GM21737 (cell line): ENCODE measurements around the gene CDA.

Experiments
- ATAC-seq: cut with Tn5 transposase; IDR thresholded peaks from one replicate; pipeline ENCODE4 v1.9.1; 2021; ENCODE audit warnings: mild to moderate bottlenecking, moderate library complexity; ENCODE audit not compliant: unreplicated experiment

CDA gene

GRCh38 chr1:20648438-20648837 is 59.5 kb downstream of the CDA start:
- no peak for ATAC-seq

GRCh38 chr1:20648946-20649345 is 60.0 kb downstream of the CDA start:
- ATAC-seq, result no peak

- ATAC-seq, result no peak
These were observed 63.4 kb downstream of the CDA start for GRCh38 chr1:20652300-20652699.

- no peak for ATAC-seq
These were observed 65.3 kb downstream of the CDA start for GRCh38 chr1:20654104-20654690.

GRCh38 chr1:20657024-20657423 is 68.1 kb downstream of the CDA start:
- ATAC-seq, result no peak

- ATAC-seq, result no peak
These were observed 69.4 kb downstream of the CDA start for GRCh38 chr1:20658166-20658915.

- no peak for ATAC-seq
These were observed 71.5 kb downstream of the CDA start for GRCh38 chr1:20660363-20660762.

- no peak for ATAC-seq
These were observed 71.9 kb downstream of the CDA start for GRCh38 chr1:20660847-20661206.

- ATAC-seq, result peak; percentile 93
These were observed 72.6 kb downstream of the CDA start, which contains the start of gene DDOST for GRCh38 chr1:20661207-20662109. TSS of gene DDOST (minus strand) at chr1:20661369. CDS start at chr1:20661350, 19 bp downstream.

- no peak for ATAC-seq
These were observed 73.2 kb downstream of the CDA start for GRCh38 chr1:20662110-20662475.

GRCh38 chr1:20663365-20663764 is 74.5 kb downstream of the CDA start:
- ATAC-seq, result no peak

- no peak for ATAC-seq
These were observed 75.2 kb downstream of the CDA start for GRCh38 chr1:20663969-20664715.

GRCh38 chr1:20665726-20666125 is 76.8 kb downstream of the CDA start:
- ATAC-seq, result no peak

- no peak for ATAC-seq
These were observed 77.2 kb downstream of the CDA start for GRCh38 chr1:20666146-20666545.

GRCh38 chr1:20666804-20667203 is 77.9 kb downstream of the CDA start:
- ATAC-seq, result no peak
